Effector memory CD4-positive, alpha-beta T cell (primary cell): ENCODE data around the gene SWI5.

Source experiments
- DNase-seq, 3 donors: peaks; one replicate each; pipeline ENCODE4 v3.0.0-alpha.2; 2020
- H3K27ac ChIP-seq: 2 replicates; pipeline ENCODE4 v1.7.0; 2013; ENCODE audit warnings: mild to moderate bottlenecking, low read length, moderate library complexity; ENCODE audit not compliant: insufficient read depth, poor library complexity, severe bottlenecking
- H3K27me3 ChIP-seq: replicated peaks from 2 replicates; pipeline ENCODE4 v1.7.0; 2013; ENCODE audit warnings: mild to moderate bottlenecking, low read length; ENCODE audit not compliant: insufficient read depth, control insufficient read depth, poor library complexity, severe bottlenecking
- H3K36me3 ChIP-seq: 2 replicates; pipeline ENCODE4 v1.7.0; 2013; ENCODE audit warnings: mild to moderate bottlenecking, low read length, moderate library complexity; ENCODE audit not compliant: control insufficient read depth, insufficient read depth
- H3K4me1 ChIP-seq: 2 replicates; pipeline ENCODE4 v1.7.0; 2013; ENCODE audit warnings: low read length, mild to moderate bottlenecking; ENCODE audit not compliant: control insufficient read depth, insufficient read depth, poor library complexity, severe bottlenecking
- H3K4me3 ChIP-seq: 2 replicates; pipeline ENCODE4 v1.7.0; 2013; ENCODE audit warnings: low read length, low read depth, mild to moderate bottlenecking; ENCODE audit not compliant: insufficient read depth, poor library complexity, severe bottlenecking
- H3K9me3 ChIP-seq: 2 replicates; pipeline ENCODE4 v1.7.0; 2013; ENCODE audit warnings: mild to moderate bottlenecking, low read length, moderate library complexity; ENCODE audit not compliant: control insufficient read depth

SWI5 gene

DNA sequence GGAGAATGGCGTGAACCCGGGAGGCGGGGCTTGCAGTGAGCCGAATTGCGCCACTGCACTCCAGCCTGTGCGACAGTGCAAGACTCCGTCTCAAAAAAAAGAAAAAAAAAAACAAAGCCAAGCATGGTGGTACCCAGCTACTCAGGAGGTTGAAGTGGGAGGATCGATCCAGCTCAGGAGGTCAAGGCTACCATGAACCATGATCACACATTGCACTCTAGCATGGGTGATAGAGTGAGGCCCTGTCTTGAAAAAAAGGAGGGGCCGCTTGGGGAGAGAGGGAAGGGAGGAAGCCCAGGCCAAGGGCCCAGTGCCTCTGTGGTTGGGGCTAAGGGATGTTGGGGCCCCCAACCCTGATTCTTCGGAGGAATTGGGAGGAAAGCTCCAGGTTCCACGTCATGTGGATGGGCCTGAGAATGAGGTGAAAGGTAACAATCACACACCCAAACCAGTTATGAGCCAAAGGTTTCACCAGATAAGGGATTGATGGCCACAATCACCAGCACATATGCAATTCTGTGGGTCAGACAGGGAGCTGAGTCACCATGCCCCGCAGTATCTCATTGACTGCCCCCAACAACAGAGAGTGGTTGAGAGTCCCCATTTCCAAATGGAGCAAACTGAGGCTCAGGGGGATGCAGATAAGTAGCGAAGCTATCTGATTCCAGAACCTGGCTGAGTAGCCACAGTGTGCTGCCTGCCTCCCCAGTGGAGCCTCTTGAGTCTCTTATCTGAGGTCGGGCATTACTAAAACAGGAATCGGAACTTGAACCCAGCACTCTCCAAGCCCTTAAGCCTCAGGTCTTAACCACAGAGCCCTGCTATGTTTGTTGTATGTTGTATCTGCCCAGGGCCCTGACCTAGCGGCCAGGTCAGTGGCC lies 20.5 kb downstream of the SWI5 start:
- H3K9me3 ChIP-seq: no peaks in the 10 kb centered on the region

GRCh38 chr9:128297221-128297773 lies 21.2 kb downstream of the SWI5 start:
- no peak overlapping the region for H3K27ac ChIP-seq
- H3K9me3 ChIP-seq: no peaks in the 10 kb centered on the region
- no peaks in the 10 kb centered on the region for H3K4me1 ChIP-seq
- H3K36me3 ChIP-seq: no peaks in the 10 kb centered on the region
- H3K4me3 ChIP-seq: no peak overlapping the region
- DNase-seq: no peak
- H3K27me3 ChIP-seq: no peaks in the 10 kb centered on the region

More for the DNA sequence above, 20.5 kb downstream of the SWI5 start:
- H3K4me3 ChIP-seq: no peak overlapping the region
- H3K27me3 ChIP-seq: no peaks in the 10 kb centered on the region
- H3K27ac ChIP-seq: no peak overlapping the region
- H3K36me3 ChIP-seq: no peaks in the 10 kb centered on the region
- DNase-seq: no peak
- no peaks in the 10 kb centered on the region for H3K4me1 ChIP-seq

DNA sequence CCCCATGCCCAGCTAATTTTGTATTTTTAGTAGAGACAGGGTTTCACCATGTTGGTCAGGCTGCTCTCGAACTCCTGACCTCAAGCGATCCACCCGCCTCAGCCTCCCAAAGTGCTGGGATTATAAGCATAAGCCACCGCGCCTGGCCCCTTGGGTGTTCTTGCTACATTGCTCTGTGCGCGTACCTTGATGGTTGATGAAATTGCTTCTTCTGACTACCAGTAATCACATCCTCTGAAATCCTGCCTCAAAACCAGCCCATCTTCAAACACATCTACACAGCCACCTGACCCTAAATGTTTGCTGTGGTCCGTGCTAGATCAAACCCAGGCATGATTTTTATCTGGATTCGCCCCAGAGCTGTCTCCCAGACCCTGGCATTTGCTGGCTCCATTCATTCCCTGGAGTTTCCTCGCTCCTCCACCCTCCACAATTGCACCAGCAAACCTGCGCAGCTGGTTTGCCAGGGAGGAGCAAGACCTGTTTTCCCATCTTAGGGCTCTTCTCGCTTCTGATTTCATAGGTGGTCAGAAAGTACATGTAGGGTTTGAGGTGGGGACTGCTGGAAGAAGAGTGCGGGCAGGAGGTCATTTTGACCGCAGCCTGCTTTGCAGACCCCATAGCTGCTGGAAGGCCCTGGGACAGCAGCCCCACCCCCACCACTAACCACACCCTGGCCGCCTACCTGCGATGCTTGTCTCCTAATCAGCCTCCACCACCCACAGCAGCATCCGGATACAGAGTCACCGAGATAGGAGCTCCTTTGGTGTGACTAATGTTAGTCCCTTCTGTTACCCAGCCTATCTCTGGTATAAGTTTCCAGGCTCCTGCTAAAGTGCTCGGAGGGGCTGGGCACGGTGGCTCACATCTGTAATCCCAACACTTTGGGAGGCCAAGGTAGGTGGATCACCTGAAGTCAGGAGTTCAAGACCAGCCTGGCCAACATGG lies 22.7 kb downstream of the SWI5 start:
- Histone ChIP-seq H3K27me3 (no peaks in the 10 kb centered on the region), H3K27ac (no peak overlapping the region), H3K9me3 (no peaks in the 10 kb centered on the region), H3K4me3 (no peak overlapping the region), H3K4me1 (no peaks in the 10 kb centered on the region), H3K36me3 (no peaks in the 10 kb centered on the region)
- DNase-seq: no peak

GRCh38 chr9:128304136-128304970 lies 28.3 kb downstream of the SWI5 start:
- H3K27me3 ChIP-seq: no peaks in the 10 kb centered on the region
- no peak overlapping the region for H3K4me3 ChIP-seq
- H3K27ac ChIP-seq: no peak overlapping the region
- H3K36me3 ChIP-seq: peaks cover 4% of the 10 kb centered on the region
- no peaks in the 10 kb centered on the region for H3K9me3 ChIP-seq
- no peaks in the 10 kb centered on the region for H3K4me1 ChIP-seq
- no peak for DNase-seq

- no peak for DNase-seq
- no peaks in the 10 kb centered on the region for H3K27me3 ChIP-seq
- no peak overlapping the region for H3K27ac ChIP-seq
- H3K4me3 ChIP-seq: no peak overlapping the region
- H3K9me3 ChIP-seq: no peaks in the 10 kb centered on the region
- H3K4me1 ChIP-seq: no peaks in the 10 kb centered on the region
- H3K36me3 ChIP-seq: peaks cover 9% of the 10 kb centered on the region
Measured at GRCh38 chr9:128304971-128305288, 28.9 kb downstream of the SWI5 start.

GRCh38 chr9:128309551-128309950 lies 33.5 kb downstream of the SWI5 start:
- H3K9me3 ChIP-seq: no peaks in the 10 kb centered on the region
- no peak overlapping the region for H3K27ac ChIP-seq
- DNase-seq: no peak
- H3K36me3 ChIP-seq: peaks cover 26% of the 10 kb centered on the region
- no peaks in the 10 kb centered on the region for H3K4me1 ChIP-seq
- no peak overlapping the region for H3K4me3 ChIP-seq
- H3K27me3 ChIP-seq: no peaks in the 10 kb centered on the region

- Histone ChIP-seq H3K27me3 (no peaks in the 10 kb centered on the region), H3K36me3 (peaks cover 27% of the 10 kb centered on the region), H3K27ac (no peak overlapping the region), H3K4me1 (no peaks in the 10 kb centered on the region), H3K9me3 (no peaks in the 10 kb centered on the region), H3K4me3 (no peak overlapping the region)
- DNase-seq: no peak
Measured at GRCh38 chr9:128310461-128310860, 34.4 kb downstream of the SWI5 start.

GRCh38 chr9:128314697-128315096 lies 38.6 kb downstream of the SWI5 start:
- DNase-seq: no peak
- H3K36me3 ChIP-seq: peaks cover 38% of the 10 kb centered on the region

DNA sequence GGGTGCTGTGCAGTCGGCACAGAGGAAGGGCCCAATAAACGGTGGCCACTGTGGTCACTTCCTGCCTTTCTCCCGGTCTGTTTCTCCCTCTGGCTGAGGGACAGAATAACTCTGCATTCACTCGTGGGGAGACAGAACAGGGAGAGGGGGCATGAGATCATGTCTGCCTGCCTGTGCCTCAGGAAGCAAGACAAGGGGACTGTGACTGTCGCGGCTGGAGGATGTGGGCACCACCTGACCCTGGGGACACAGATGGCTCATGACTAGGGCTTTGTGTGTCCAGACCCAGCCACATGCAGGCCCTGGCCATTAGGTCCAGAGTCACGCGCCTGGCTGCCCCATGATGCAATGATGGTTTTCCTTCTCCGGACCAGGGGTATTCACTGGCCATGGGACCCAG lies 40.3 kb downstream of the SWI5 start:
- no peaks in the 10 kb centered on the region for H3K27me3 ChIP-seq
- no peak for DNase-seq
- no peaks in the 10 kb centered on the region for H3K9me3 ChIP-seq
- H3K36me3 ChIP-seq: peaks cover 21% of the 10 kb centered on the region
- no peak overlapping the region for H3K27ac ChIP-seq
- peaks cover 2% of the 10 kb centered on the region for H3K4me1 ChIP-seq
- H3K4me3 ChIP-seq: no peak overlapping the region

More at GRCh38 chr9:128314697-128315096, 38.6 kb downstream of the SWI5 start:
- Histone ChIP-seq H3K27ac (no peak overlapping the region), H3K9me3 (no peaks in the 10 kb centered on the region), H3K4me3 (no peak overlapping the region), H3K27me3 (no peaks in the 10 kb centered on the region), H3K4me1 (no peaks in the 10 kb centered on the region)
